HG03280 (cell line): ENCODE data around the gene SVOPL.
A peak's percentile ranks its signal among the peaks of the same experiment; 100 is the strongest.
"Not testable (repeated sequence)": the region's sequence is repeated elsewhere in the genome, so short reads cannot be mapped to it uniquely, and the experiment has no call there.

Experiments
- ATAC-seq: cut with Tn5 transposase; IDR thresholded peaks from one replicate; pipeline ENCODE4 v1.9.1; 2021; ENCODE audit warnings: mild to moderate bottlenecking, moderate library complexity; ENCODE audit not compliant: unreplicated experiment

The SVOPL gene

GRCh38 chr7:138700857-138701536, at the start of gene SVOPL:
Gene SVOPL, minus strand, starts transcription at chr7:138701362. Its CDS starts 22,317 bp downstream, at chr7:138679045.
- no peak for ATAC-seq

GRCh38 chr7:138750473-138750872, 49.3 kb upstream of the SVOPL start:
- ATAC-seq = no peak

GRCh38 chr7:138749960-138750359, 48.8 kb upstream of the SVOPL start:
- ATAC-seq = no peak

- no peak for ATAC-seq
These were observed 47.5 kb upstream of the SVOPL start for GRCh38 chr7:138748666-138749065.

GRCh38 chr7:138746073-138746472, 44.9 kb upstream of the SVOPL start:
- ATAC-seq = no peak

- no peak for ATAC-seq
These were observed 44.0 kb upstream of the SVOPL start for GRCh38 chr7:138745189-138745588.

GRCh38 chr7:138741453-138741735, 40.2 kb upstream of the SVOPL start:
- no peak for ATAC-seq

- no peak for ATAC-seq
These were observed 38.7 kb upstream of the SVOPL start for GRCh38 chr7:138739859-138740258.

GRCh38 chr7:138738551-138739335, 37.6 kb upstream of the SVOPL start:
- peak; percentile 80 for ATAC-seq

- no peak for ATAC-seq
These were observed 37.0 kb upstream of the SVOPL start for GRCh38 chr7:138738114-138738513.

GRCh38 chr7:138735399-138735798, 34.2 kb upstream of the SVOPL start:
- no peak for ATAC-seq

- not testable (repeated sequence) for ATAC-seq
These were observed 30.6 kb upstream of the SVOPL start for GRCh38 chr7:138731733-138732132.

GRCh38 chr7:138729444-138729843, 28.3 kb upstream of the SVOPL start:
- ATAC-seq = no peak

- ATAC-seq = no peak
These were observed 26.4 kb upstream of the SVOPL start for GRCh38 chr7:138727336-138728099.

GRCh38 chr7:138726288-138726687, 25.1 kb upstream of the SVOPL start:
- ATAC-seq = no peak

- ATAC-seq = no peak
These were observed 19.1 kb upstream of the SVOPL start for GRCh38 chr7:138720286-138720685.

- no peak for ATAC-seq
These were observed 15.7 kb upstream of the SVOPL start for GRCh38 chr7:138716889-138717288.

GRCh38 chr7:138713191-138713590, 12.0 kb upstream of the SVOPL start:
- ATAC-seq = no peak

GRCh38 chr7:138712652-138713051, 11.5 kb upstream of the SVOPL start:
- no peak for ATAC-seq

GRCh38 chr7:138710536-138711385, 9.6 kb upstream of the SVOPL start:
- no peak for ATAC-seq

GRCh38 chr7:138705167-138705566, 4.0 kb upstream of the SVOPL start:
- ATAC-seq = no peak
